C4-2B (cell line): ENCODE measurements around the gene ACOX1.

Experiments
- ZFX ChIP-seq: fragments of 450-650 bp; IDR thresholded peaks from 2 replicates; pipeline ENCODE4 v1.6.1; 2017
- TF ChIP-seq, protein P1 (sequence below): fragments of 450-650 bp; conservative IDR thresholded peaks from 2 replicates; pipeline ENCODE4 v1.5.1; 2017; ENCODE audit warnings: mild to moderate bottlenecking

DNA sequence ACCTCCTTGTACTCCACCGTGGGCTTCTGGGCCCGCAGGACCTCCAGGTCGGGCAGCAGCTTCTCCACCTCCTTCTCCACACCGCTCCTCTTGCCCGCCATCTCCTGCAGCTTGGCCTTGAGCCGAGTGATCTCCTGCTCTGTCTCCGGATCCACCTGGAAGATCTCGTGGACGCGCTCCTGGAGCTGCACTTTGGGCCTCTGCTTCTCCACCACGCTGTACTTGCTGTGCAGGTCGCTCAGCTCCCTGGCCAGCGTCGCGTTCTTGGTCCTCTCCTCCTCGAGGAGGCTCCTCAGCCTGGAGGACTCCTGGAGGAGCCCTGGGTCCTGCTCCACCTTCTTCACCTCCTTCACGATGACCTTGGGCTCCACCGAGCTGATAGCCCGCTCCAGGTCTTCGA lies 30.5 kb upstream of the ACOX1 start:
- TF ChIP-seq, protein P1, sequence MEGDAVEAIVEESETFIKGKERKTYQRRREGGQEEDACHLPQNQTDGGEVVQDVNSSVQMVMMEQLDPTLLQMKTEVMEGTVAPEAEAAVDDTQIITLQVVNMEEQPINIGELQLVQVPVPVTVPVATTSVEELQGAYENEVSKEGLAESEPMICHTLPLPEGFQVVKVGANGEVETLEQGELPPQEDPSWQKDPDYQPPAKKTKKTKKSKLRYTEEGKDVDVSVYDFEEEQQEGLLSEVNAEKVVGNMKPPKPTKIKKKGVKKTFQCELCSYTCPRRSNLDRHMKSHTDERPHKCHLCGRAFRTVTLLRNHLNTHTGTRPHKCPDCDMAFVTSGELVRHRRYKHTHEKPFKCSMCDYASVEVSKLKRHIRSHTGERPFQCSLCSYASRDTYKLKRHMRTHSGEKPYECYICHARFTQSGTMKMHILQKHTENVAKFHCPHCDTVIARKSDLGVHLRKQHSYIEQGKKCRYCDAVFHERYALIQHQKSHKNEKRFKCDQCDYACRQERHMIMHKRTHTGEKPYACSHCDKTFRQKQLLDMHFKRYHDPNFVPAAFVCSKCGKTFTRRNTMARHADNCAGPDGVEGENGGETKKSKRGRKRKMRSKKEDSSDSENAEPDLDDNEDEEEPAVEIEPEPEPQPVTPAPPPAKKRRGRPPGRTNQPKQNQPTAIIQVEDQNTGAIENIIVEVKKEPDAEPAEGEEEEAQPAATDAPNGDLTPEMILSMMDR = no peak
- no peak for TF ChIP-seq ZFX
